Thoracic aorta (tissue), 2 donors: ENCODE measurements around the gene GSTK1. TPM values are rescaled to one million over a fixed set of nuclear protein-coding genes. Genes with fewer than 3 reads are reported as not detected.

Source experiments
- ATAC-seq: fragments of 150-250 bp; one replicate; pipeline ENCODE4 v1.8.0; 2017; ENCODE audit warnings: low read depth; ENCODE audit not compliant: insufficient number of reproducible peaks, low FRiP score
- DNase-seq: peaks from one replicate; pipeline ENCODE4 v3.0.0-alpha.2; 2020; ENCODE audit warnings: low spot score
- H3K27ac ChIP-seq, 2 donors: fragments of 200-600 bp; sonication (generic); 1 replicate in 1 of 2; 2 replicates in 1 of 2; pipeline ENCODE4 v1.5.1; 2016; ENCODE audit warnings: mild to moderate bottlenecking in 2 of 2, moderate library complexity in 2 of 2
- H3K27me3 ChIP-seq: fragments of 200-600 bp; sonication (generic); replicated peaks from 2 replicates; pipeline ENCODE4 v1.6.0; 2016; ENCODE audit warnings: mild to moderate bottlenecking; ENCODE audit not compliant: insufficient read depth
- H3K36me3 ChIP-seq: fragments of 200-600 bp; sonication (generic); one replicate; pipeline ENCODE4 v1.5.1; 2016
- H3K4me1 ChIP-seq, 2 donors: fragments of 200-600 bp; sonication (generic); 1 replicate in 1 of 2; 2 replicates in 1 of 2; pipeline versions ENCODE4 v1.5.1 to v1.6.0; 2016; ENCODE audit warnings: low read depth in 2 of 2, mild to moderate bottlenecking in 1 of 2; ENCODE audit not compliant: control insufficient read depth in 1 of 2
- H3K4me3 ChIP-seq: fragments of 200-600 bp; sonication (generic); 2 replicates; pipeline ENCODE4 v1.5.1; 2016; ENCODE audit warnings: mild to moderate bottlenecking
- H3K9me3 ChIP-seq: fragments of 200-600 bp; sonication (generic); 2 replicates; pipeline ENCODE4 v1.5.1; 2016
- CTCF ChIP-seq: fragments of 200-600 bp; sonication (generic); IDR thresholded peaks from one replicate; pipeline ENCODE4 v1.5.1; 2019; ENCODE audit warnings: antibody characterized with exemption
- total RNA-seq, 2 donors: library from RNA; depleted of rRNA; stranded (reverse); fragments of >200 nt; gene quantifications; one replicate each; pipeline versions ENCODE4 v1.1.0 to v1.2.3, GENCODE V29; 2016

The GSTK1 gene
- total RNA-seq, 2 donors from 2014 or later, result 106 to 148 TPM

- Histone ChIP-seq H3K27ac (no peak overlapping the region), H3K4me1 (no peaks in the 10 kb centered on the region), H3K4me3 (no peak overlapping the region), H3K27me3 (no peaks in the 10 kb centered on the region), H3K36me3 (no peaks in the 10 kb centered on the region), H3K9me3 (peaks cover 10% of the 10 kb centered on the region)
- ATAC-seq (no peak), DNase-seq (no peak)
- no peak for TF ChIP-seq CTCF
These were observed 28.7 kb upstream of the GSTK1 start for GRCh38 chr7:143234533-143234875.

- DNase-seq (no peak), ATAC-seq (no peak)
- Histone ChIP-seq H3K9me3 (peaks cover 10% of the 10 kb centered on the region), H3K4me3 (no peak overlapping the region), H3K27ac (no peak overlapping the region), H3K27me3 (no peaks in the 10 kb centered on the region), H3K36me3 (no peaks in the 10 kb centered on the region), H3K4me1 (no peaks in the 10 kb centered on the region)
- TF ChIP-seq CTCF, result no peak
These were observed 27.7 kb upstream of the GSTK1 start for GRCh38 chr7:143235561-143235960.

GRCh38 chr7:143236408-143236990 is 26.7 kb upstream of the GSTK1 start:
- H3K27me3 ChIP-seq, result no peaks in the 10 kb centered on the region
- no peaks in the 10 kb centered on the region for H3K36me3 ChIP-seq
- H3K4me1 ChIP-seq, result no peaks in the 10 kb centered on the region
- H3K9me3 ChIP-seq, result peaks cover 10% of the 10 kb centered on the region
- DNase-seq, result no peak
- no peak for ATAC-seq
- H3K27ac ChIP-seq, result no peak overlapping the region
- no peak overlapping the region for H3K4me3 ChIP-seq
- no peak for TF ChIP-seq CTCF

DNA sequence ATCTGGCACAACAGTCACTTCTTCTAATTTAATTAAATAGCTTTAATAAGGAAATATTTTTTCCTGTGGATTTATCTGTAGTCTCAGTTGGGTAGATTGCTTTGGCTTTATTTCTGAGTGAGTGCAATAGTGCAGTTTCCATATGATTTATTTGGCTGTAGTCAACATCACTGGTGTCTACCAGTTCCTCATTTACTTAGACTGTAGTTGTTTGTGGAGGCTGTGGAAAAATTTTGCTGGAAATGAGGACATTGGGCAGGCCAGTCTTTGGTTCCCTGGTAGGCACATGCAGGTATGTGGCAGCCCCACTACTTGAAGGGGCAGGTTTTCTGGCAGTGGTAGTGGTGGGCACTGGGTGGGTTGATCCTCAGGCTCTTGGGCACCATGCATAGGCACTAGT is 25.9 kb upstream of the GSTK1 start:
- Histone ChIP-seq H3K4me1 (no peaks in the 10 kb centered on the region), H3K4me3 (no peak overlapping the region), H3K9me3 (peaks cover 10% of the 10 kb centered on the region), H3K27me3 (no peaks in the 10 kb centered on the region), H3K27ac (no peak overlapping the region), H3K36me3 (no peaks in the 10 kb centered on the region)
- ATAC-seq, result no peak
- no peak for DNase-seq
- no peak for TF ChIP-seq CTCF

- no peak for ATAC-seq
- Histone ChIP-seq H3K27me3 (no peaks in the 10 kb centered on the region), H3K27ac (no peak overlapping the region), H3K36me3 (no peaks in the 10 kb centered on the region), H3K4me1 (no peaks in the 10 kb centered on the region), H3K9me3 (peaks cover 10% of the 10 kb centered on the region), H3K4me3 (no peak overlapping the region)
- TF ChIP-seq CTCF, result no peak
- no peak for DNase-seq
These were observed 24.8 kb upstream of the GSTK1 start for GRCh38 chr7:143238289-143238980.
